ENCODE data around the gene DCTN4. TPM values are rescaled to one million over a fixed set of nuclear protein-coding genes. Genes with fewer than 3 reads are reported as not detected.
A peak's percentile ranks its signal among the peaks of the same experiment; 100 is the strongest.
"Not testable (repeated sequence)": the region's sequence is repeated elsewhere in the genome, so short reads cannot be mapped to it uniquely, and the experiment has no call there.

Gene DCTN4
- 34.0 TPM for polyA plus RNA-seq (2013, experiment 1 of 2; ENCODE audit: insufficient read length)
- 38.5 TPM for polyA plus RNA-seq (2013, experiment 2 of 2; ENCODE audit: insufficient read length)

DNA sequence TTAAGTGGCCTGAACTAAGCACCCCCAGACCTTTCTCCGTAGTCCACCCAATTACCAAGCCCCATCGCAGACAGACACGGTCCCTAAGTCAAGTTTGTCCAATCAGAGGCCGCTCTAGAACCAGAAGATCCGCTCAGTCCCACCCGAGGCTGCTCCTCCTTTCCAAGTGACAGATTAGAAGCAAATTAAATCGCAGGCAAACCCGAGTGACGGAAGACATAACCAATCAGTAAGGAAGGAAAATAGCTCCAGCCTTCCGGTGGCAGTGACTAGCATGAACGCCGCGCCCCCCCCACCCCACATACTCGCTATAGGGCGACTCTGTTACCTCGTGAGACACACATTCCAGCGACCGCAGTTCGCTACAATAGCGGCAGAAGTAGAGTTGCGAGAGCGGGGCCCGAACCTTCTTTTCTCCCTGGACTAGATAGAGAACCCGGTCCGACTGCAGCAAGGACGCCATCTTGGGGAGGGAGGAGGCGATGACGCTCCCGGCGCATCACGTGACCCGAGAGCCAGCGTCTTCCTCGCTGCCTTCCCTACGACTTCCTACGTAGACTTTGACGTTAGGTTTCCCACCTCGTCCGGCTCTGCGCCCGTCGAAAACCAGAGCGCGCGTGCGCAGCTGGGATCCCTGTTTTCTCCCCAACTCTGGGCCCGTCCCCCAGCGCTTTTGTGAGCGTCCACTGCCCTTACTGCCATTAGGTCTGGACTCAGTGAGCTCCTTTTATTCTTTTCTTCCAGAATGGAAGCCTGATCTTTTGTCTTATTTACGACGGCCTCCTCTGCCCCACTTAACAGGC is at the start of gene DCTN4:
Gene DCTN4 (minus strand): TSS at position 487 of the 803 bp plus-strand sequence. CDS start 24 bp downstream, at position 463.
- peak; percentile 100 for DNase-seq

DNA sequence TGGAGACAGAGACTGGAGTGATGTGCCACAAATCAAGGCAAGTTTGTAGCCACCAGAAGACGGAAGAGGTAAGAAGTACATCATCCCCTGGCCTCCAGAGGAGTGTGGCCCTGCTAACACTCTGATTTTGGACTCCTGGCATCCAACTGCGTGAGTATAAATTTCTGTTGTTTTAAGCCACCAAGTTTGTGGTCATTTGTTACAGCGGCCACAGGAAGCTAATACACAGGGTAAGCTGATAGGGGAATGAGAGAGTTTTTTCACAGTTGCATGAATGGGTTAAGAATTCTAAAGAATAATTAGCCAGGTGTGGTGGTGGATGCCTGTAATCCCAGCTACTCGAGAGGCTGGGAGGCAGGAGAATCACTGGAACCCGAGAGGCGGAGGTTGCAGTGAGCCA is 45.6 kb upstream of the DCTN4 start:
- no peak for DNase-seq

DNA sequence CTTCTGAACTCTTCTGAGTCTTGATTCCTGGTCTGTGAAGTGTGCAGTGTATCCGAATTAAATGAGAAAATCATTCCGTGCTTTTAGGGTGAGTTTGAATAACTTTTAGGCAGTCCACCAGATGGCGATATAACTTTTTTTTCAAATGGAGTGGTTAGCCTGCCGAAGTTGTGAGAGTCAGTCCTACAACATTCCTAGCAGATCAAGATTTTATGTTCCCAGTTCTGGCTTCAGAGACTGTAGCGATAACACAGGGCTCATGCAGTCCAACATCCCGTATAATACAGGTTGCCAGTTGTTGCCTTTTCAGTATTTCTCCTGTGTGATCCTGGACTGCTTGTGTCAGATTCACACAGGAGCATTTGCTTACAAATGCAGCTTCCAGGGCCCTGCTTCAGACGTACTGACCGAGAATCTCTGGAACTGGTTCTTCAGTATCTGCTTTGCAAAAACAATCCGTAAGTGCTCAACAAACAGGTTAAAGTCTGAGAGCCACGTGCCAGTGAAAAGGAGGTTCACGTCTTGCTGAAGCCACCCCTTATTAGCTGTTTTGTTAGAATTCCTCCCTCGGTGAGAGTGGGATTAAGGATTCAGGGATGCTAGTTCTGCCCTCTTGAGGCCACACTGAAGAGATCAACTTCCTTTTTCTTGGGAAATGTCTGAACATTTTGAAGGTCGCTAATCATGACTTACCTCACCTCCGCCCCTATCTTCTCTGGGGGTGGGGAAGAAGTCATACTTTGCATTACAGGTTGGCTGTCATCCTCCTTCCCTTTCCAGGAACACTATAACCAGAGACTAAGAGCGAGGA is 42.5 kb upstream of the DCTN4 start:
- DNase-seq, result peak; percentile 74

DNA sequence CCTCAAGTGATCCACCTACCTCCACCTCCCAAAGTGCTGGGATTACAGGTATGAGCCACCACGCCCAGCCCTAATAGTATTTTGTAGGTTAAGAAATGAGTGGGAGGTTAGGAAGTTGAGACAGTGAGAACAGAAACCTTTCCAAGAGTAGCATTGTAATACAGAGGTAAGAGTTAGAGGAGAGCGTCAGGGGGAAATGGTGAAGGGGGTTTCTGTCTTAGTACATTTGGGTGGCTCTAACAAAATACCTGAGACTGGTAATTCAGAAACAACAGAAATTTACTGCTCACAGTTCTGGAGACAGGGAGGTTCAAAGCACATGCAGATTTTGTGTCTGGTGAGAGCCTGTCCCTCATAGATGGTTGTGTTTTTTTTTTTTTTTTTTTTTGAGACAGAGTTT is 38.6 kb upstream of the DCTN4 start:
- DNase-seq, result no peak

DNA sequence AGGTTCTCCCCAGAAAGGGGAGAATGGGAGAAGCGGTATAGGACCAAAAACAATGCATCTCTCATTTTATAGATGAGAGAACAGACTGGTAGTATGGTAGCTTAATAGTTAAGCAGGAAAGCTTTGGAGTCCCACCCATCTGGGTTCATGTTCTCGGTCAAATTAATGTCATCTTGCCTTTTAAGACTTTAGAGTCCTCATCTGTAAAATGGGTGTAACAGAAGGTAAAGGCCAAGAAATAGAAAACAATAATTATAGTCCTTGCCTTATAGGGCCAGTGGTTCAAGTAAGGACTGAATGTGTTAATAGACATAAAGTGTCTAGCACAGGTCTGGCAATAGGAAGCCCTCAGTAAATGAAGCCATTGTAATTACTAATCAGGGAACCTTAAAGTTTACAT is 36.1 kb upstream of the DCTN4 start:
- no peak for DNase-seq

DNA sequence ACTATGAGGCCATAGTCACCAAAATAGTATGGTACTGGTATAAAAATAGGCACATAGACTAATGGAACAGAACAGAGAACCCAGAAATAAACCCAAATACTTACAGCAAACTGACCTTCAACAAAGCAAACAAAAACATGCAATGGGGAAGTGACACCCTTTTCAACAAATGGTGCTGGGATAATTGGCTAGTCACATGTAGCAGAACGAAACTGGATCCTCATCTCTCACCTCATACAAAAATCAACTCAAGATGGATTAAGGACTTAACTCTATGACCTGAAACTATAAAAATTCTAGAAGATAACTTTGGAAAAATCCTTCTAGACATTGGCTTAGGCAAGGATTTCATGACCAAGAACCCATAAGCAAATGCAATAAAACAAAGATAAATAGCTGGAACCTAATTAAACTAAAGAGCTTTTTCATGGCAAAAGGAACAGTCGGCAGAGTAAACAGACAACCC is 34.6 kb upstream of the DCTN4 start:
- not testable (repeated sequence) for DNase-seq

DNA sequence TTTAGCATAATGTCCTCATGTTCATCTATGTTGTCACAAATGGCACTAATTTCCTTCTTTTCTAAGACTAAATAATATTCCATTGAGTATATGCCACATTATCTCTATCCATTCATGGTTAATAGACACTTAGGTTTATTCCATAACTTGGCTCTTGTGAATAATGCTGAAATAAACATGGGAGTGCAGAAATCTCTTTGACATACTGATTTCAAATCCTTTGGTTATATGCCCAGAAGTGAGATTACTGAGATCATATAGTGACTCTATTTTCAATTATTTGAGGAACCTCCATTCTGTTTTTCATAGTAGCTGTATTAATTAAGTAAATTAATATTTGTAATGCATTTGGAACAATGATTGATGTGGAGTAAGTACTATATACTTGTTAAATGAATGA is 32.7 kb upstream of the DCTN4 start:
- no peak for DNase-seq

DNA sequence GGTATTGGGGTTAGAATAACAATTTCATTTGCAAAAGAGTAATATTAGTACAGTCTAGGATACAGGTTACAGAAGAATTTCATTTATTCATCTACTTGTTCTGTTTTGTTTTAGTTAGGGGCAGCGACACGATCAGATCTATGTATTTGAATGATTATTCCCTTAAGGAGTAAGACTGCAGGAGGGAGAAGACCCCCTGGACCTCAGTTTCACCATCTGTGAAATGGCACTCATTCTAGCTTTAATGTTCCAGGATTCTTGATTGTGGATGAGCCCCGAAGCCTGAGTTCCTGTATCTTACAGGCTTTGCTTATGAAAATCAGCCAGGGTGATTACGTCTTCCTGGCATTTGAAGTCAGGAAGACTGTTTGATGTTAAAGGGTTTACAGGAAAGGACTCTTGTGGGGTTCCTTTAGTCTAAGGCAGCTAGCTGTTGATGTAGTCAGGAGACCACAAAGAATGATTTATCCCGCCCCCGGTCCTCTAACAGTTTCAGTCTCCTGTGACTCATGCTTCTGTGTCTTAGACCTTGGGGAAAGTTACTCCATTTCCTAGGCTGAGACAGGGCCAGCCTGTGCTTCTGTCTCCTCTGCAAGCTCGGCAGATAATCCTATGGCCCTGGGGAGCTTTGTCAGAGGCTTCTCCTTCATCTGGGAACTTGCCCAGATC is 31.3 kb upstream of the DCTN4 start:
- DNase-seq, result peak; percentile 97

DNA sequence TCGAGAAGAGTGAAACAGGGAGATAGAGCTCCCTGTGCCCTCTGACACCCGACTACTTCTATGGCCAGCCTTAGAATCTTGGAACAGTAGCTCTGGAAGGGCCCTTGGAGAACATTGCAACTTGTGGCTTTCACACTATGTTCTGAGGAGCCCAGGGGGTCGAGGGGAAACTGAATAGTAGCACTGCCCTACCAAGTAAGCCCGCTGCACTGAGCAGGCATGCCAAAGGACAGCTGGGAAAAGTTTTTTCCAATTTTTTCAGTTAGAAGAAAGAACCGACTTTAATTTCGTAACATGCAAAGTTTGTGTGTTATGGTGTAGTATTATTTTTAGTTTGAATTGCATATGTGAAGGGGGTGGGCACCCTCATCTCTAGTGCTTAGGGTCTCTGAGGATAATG is 30.6 kb upstream of the DCTN4 start:
- DNase-seq, result peak; percentile 24

DNA sequence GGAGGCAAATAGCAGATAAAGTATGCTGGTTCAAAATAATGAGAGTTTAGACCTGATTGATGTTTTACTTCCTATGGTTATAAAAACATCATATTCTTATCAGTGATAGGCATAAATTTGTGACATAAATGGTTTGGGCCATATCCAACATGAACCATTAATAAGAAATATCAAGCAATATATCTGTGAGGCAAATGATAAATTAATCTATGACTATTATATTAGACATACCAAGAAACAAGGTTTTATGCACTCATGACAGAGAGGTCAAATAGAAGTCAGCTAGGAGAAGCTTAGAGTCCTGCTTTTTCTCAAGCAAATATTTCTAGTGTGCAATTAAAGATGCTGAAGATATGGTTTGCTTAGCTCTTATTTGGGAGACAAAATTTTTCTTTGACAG is 30.2 kb upstream of the DCTN4 start:
- DNase-seq, result no peak

DNA sequence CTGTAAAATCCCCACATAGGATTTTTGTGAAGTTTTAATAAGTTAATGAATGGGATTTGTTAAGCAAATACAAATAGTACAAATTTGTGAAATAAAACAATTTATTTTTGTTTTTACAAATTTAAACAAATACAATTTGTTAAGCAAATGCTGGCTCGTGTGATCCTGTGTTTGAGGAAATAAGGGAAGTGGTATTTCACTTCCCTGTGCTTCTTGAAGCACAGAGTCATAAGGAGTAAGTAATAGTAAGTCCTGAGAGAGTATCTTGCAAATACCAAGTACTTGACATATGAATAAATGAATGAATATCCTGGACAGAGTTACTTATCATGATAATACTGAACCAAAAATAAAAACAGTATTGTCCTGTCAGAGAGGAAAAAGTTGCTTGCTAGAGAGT is 28.8 kb upstream of the DCTN4 start:
- no peak for DNase-seq

DNA sequence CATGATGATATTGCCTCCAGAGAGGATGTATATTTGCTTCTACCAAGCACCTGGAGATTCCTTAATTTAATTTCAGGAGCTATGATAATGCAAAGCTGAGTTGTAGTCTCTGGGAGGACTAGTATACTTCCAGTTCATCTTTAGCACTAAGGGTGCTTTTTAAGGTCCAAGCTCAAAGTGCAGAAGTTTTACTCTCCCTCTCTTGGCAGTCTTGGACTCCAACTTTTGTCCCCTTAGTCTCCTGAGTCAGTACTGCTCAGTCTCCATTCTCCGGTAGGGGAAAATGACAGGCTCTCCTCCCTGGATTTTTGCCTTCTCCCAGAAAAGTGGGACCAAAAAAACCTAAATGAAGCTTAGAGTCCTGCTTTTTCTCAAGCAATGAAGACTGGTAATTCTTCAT is 28.1 kb upstream of the DCTN4 start:
- DNase-seq, result no peak

DNA sequence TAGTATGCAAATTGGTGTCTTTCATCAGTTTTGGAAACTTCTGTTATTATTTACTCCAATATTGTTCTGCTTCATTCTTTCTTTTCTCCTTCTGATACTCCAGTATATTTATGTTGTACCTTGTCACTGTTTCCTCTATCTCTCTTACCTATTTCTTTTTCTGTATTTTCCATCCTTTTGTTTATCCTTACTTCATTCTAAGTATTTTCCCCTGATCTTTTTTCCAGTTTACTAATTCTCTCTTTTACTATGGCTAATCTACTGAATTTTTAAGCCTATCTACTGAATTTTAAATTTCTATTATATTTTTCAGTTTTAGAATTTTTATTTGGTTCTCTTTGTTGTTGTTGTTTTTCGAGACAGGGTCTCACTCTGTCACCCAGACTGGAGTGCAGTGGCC is 27.1 kb upstream of the DCTN4 start:
- no peak for DNase-seq

DNA sequence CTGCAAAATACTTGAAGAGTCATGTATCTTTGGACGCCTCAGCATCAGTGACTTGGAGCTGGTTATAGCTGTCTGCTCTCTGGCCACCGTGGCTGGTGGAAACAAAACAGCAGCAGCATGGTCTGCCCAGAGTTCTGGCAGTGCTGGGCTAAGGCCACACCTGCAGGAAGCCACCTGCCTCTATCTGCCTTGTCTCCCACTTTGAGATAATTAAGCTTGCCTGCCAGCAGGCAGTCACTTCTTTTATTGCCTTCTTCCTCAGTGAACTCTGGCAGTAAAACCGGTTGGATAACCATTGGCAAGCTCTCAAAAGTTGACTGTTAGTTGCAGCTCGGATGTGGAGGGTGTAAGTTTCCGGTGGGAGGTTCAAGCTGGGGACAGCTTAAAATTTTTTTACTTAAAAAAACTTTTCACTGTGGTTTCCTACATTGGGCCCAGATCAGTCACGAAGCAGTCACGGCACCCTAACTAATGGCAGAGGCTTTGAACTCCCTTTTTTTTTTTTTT is 24.7 kb upstream of the DCTN4 start:
- DNase-seq, result peak; percentile 82

DNA sequence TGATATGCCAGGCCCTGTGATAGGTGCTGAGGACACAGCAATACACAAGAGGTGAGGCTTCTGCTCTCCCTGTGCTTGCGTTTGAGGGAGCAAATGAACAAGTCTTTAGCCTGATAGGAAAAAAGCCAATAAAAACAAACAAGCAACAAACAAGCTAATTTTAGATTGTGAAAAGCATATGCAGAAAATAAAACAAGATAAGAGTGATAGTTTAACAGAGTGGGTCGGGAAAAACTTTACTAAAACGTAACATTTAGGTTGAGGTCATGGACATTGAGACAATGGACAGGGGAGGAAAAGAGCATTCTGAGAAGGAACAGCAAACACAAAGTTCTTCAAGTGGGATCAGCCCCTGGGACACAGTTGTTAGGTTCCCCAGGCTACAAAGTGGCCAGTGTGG is 24.0 kb upstream of the DCTN4 start:
- no peak for DNase-seq

DNA sequence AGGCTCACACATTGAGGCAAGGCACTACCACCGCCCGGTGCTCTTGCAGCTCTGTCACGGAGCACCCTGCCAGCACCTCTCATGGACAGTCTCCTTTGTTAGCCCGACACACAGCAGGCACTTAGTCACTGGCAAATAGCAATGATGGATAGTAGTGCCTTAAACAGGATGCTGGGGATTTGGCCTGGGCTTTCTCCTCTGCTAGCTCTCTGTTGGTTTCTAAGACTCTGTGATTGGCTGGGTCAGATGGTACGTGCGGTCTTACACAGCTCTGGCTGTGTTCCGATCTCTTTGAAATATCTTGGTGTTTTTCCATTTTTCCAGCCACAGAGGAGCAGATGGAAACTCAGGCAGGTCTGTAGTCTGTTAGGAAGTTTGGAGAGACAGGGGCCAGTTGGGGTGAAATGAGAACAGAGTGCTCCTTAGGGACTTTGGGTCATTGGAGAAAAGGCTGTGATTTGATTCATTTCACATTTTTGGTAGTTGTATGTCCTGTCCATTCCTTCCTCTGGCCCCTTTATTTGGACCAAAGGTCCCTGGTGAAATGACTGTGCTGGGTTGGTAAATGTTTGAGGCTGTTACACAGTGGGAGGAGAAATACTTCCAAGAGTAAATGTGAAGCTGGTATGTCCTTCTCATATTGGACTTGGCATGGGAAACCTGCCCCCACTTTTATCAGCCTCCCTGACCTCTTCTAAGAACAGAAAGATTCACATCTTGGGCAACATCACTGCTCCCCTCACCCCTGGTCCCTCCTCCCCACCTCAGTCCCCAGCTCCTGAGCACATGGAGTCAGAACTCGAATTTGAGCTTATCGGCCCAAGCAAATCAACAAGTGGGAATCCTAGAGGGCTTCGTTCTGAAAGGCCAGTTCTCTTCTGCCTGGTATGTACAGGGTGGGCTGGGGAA is 23.1 kb upstream of the DCTN4 start:
- peak; percentile 92 for DNase-seq

DNA sequence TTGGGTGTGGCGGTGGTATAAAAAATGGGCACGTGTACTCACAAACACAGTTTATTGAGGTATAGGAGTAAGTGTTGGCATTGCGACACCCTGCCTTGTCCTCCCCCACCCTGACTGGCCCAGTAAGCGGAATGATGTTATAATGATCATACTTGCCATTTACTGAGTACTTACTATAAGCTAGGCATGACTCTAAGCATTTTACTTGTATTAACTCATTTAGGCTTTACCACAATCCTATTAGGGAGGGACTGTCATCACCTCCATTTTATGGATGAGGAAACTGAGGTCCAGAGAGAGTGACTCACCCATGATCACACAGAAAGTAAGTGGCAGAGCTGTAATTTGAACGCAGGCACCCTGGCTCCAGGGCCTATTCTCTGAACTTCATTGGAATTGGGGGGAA is 22.0 kb upstream of the DCTN4 start:
- DNase-seq, result peak; percentile 84

DNA sequence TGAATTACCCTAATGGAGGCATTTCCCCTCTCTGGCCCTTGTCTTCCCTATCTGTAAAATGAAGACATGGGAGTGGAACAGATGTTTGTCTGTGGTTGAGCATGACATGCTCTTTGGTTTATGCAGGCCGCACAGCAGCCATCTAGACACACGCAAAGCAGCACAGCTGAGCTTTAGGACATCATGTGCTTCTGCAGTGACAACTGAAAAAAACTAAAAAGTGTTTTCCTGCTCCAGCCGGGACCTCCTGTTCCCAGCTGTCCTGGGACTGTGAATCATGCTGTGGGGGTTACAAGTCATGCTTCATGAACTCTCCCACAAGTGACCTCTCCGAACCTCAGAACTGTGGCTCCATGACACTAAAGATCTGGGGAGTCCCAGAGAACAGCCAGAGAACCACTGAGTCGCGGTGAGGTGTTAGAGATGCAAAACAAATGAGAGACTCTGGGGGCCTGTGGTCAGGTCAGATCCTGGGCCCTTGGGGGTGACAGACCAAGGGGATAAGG is 21.4 kb upstream of the DCTN4 start:
- DNase-seq, result peak; percentile 71

DNA sequence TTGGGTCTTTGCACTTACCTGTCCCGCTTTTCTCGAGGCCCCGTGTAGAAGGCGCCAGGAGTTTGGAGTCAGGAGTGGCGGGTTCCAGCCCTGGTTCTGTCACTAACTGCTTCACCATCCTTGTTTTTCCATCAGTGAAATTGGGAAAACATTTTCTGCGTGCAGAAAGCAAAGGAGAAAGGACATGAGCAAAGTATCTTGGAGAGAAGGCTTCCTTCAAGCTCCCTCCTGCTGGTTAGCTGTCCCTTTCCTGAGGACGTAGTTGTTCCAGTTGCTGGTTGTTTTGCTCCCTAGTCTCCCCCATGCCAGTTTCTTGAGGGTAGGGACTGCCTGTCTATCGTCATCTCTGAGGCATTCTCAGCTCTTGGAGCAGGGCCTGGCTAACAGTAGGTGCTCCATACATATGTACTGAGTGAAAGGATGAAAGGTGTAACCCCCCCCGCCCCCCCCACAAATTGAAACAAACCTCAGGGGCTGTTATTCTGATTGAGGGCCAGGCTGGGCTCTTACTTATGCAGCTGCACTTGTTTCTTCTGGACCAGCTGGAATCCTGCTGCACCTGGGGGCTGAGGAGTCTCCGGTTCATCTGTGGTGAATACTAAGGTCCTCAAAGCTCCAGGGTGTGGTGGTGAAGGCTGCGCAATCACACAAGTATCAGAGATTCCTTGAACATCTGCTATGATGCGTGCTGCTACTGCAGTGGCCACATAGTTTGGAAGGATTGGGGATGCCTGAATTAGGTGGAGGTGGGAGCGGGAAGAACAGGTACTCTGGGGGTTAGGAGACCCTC is 20.8 kb upstream of the DCTN4 start:
- no peak for DNase-seq

DNA sequence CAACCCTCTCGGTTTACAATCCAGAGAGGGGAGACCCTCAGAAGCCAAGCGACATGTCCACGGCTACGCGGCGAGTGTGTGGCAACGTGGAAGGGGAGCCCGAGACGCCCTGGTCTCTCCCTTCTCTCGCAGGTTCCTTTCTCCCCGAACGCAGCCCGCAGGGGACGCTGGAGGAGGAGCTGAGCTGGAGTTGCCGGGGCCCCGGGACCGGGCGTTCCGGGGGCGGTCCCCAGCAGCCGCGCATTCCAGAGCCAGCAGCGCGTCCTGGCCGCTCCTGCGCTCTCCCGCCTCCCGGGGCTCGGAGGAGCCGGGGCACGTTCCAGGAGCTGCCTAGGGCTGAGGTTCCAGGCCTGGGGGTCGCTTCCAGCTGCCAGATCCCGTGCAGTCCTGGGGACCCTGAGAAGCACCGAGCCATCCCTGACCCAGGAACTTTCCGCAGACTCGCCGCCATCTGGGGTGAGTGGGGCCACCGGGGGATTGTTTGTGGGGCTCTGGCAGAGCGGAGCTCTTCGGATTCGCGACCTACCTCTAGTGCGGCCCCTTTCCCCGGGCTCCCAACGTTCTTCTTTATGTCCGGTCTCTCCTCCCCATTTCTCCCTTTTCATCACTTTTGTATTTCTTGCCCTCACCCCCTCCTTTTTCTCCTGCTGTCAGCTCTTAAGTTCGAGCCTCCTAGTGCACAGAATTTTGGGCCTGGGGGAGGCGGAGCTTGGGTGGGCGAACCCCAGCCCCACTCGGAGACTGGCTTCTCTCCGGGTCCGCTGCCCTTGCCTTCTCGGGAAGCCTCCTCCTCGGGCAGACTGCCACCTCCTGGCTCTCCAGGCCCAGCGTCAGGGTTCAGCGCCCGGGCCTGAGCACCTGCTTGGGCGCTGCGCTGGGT is 19.9 kb upstream of the DCTN4 start, which contains the start of gene SMIM3:
Gene SMIM3 (plus strand): TSS at position 241 of the 880 bp plus-strand sequence. CDS start 16,684 bp downstream, outside the sequence.
- DNase-seq, result peak; percentile 75
